Measurements from ENCODE around the gene PLA2G5.

DNA sequence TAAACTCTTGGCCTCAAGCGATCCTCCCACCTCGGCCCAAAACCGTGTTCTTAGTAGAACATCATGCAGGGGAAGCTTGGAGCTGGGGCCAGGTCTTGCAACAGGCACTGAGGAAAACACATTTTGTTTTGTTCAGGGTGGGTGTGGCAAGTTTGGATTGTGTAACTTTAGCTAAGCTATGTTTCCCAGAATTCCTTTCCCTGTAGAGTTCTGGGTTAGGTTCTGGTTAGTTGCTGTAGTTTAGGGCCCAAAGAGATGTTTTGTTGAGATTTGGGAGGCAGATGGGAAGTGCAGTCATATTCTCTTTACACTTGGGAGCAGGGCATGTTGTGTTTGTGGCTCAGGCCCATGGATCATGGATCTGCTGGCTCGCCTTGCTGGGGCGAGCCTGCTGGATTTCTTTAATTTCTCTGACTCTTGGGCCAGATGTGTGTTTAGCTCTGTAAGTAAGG is 24.0 kb downstream of the PLA2G5 start:
- TF ChIP-seq, protein P1, sequence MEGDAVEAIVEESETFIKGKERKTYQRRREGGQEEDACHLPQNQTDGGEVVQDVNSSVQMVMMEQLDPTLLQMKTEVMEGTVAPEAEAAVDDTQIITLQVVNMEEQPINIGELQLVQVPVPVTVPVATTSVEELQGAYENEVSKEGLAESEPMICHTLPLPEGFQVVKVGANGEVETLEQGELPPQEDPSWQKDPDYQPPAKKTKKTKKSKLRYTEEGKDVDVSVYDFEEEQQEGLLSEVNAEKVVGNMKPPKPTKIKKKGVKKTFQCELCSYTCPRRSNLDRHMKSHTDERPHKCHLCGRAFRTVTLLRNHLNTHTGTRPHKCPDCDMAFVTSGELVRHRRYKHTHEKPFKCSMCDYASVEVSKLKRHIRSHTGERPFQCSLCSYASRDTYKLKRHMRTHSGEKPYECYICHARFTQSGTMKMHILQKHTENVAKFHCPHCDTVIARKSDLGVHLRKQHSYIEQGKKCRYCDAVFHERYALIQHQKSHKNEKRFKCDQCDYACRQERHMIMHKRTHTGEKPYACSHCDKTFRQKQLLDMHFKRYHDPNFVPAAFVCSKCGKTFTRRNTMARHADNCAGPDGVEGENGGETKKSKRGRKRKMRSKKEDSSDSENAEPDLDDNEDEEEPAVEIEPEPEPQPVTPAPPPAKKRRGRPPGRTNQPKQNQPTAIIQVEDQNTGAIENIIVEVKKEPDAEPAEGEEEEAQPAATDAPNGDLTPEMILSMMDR (conservative IDR thresholded peaks at IDR 0.05) = no peak
- no peak for TF ChIP-seq ZFX (IDR thresholded peaks at IDR 0.05)
